Left cardiac atrium (tissue), 4 donors: ENCODE data around the gene PACSIN2. TPM values are rescaled to one million over a fixed set of nuclear protein-coding genes. Genes with fewer than 3 reads are reported as not detected.
"Not testable (repeated sequence)": the region's sequence is repeated elsewhere in the genome, so short reads cannot be mapped to it uniquely, and the experiment has no call there.

Experiments used
- ATAC-seq, 2 donors: fragments of 200-7000 bp; cut with Tn5 transposase; one replicate each; pipeline ENCODE4 v1.9.1; 2020; ENCODE audit warnings: mild to moderate bottlenecking in 2 of 2, moderate library complexity in 2 of 2
- DNase-seq: peaks from one replicate; pipeline ENCODE4 v3.0.0-alpha.2; 2020
- intact Hi-C, 2 donors: fragments of 100-400 bp; cut with DNase I; formaldehyde crosslinking; loops; one replicate each; pipeline versions ENCODE4 v1.14.1 to v1.15.1; 2022 to 2023
- total RNA-seq, 2 donors: library from RNA; stranded (reverse); fragmentation: NEBNext Ultra II Directional; extraction: Animal tissue kit (Norgen Biotek cat#: 25700); gene quantifications; one replicate each; pipeline ENCODE4 v1.2.1, GENCODE V29; 2021
- donor health status: DM: no; HTN: yes; CAD: no.
- donor health status: DM: no; HTN: yes; CAD: no; lungs with severe emphysema.
- donor health status: DM: yes; HTN: yes; CAD: no.
- donor health status: Dilated cardiomyopathy.

PACSIN2 gene
- total RNA-seq, 2 donors from 2014 or later, result 55.8 to 62.9 TPM

GRCh38 chr22:42973536-42973881 lies 41.4 kb downstream of the PACSIN2 start:
- DNase-seq (no peak), ATAC-seq (no peak)
- intact Hi-C loops, result no loop called here

GRCh38 chr22:42972649-42973535 lies 42.1 kb downstream of the PACSIN2 start:
- intact Hi-C loops, result no loop called here
- DNase-seq, result no peak
- no peak for ATAC-seq

GRCh38 chr22:42971473-42971860 lies 43.5 kb downstream of the PACSIN2 start:
- DNase-seq, ATAC-seq, intact Hi-C loops: not testable (repeated sequence)

GRCh38 chr22:42970029-42970428 lies 44.9 kb downstream of the PACSIN2 start:
- intact Hi-C loops, result no loop called here
- ATAC-seq, result peak in 1 of 2 donors; percentile 59
- DNase-seq, result no peak

- peak in 1 of 2 donors; percentile 10 for ATAC-seq
Observed at GRCh38 chr22:42969348-42969975, 45.5 kb downstream of the PACSIN2 start.

GRCh38 chr22:42967933-42968332 lies 47.0 kb downstream of the PACSIN2 start:
- ATAC-seq (peak; percentile 67 to 70), DNase-seq (peak; percentile 56)
- intact Hi-C loops, result loop anchor here (10.0 kb wide), 2 partner anchors 53 to 63 kb away; no protein-coding TSS in a partner anchor

More at GRCh38 chr22:42969348-42969975, 45.5 kb downstream of the PACSIN2 start:
- intact Hi-C loops, result loop anchor here (10.0 kb wide), 2 partner anchors 55 to 65 kb away; no protein-coding TSS in a partner anchor
- DNase-seq, result no peak

- DNase-seq, result no peak
- ATAC-seq, result no peak
- intact Hi-C loops, result loop anchor here (10.0 kb wide), 2 partner anchors 52 to 62 kb away; no protein-coding TSS in a partner anchor
Observed at GRCh38 chr22:42967005-42967404, 47.9 kb downstream of the PACSIN2 start.

- ATAC-seq, result no peak
- no peak for DNase-seq
- intact Hi-C loops, result loop anchor here (10.0 kb wide), 2 partner anchors 52 to 62 kb away; no protein-coding TSS in a partner anchor
Observed at GRCh38 chr22:42966497-42966896, 48.5 kb downstream of the PACSIN2 start.

- intact Hi-C loops, result loop anchor here (5.0 to 10.0 kb wide), 3 partner anchors 37 to 60 kb away; no protein-coding TSS in a partner anchor
- DNase-seq, result no peak
- no peak for ATAC-seq
Observed at GRCh38 chr22:42964994-42965699, 49.8 kb downstream of the PACSIN2 start.

- intact Hi-C loops, result loop anchor here (5.0 to 10.0 kb wide), 3 partner anchors 39 to 58 kb away; no protein-coding TSS in a partner anchor
- DNase-seq, result no peak
- ATAC-seq, result no peak
Observed at GRCh38 chr22:42963231-42963595, 51.7 kb downstream of the PACSIN2 start.

- ATAC-seq, result peak; percentile 19 to 64
- intact Hi-C loops, result loop anchor here (5.0 to 10.0 kb wide), 3 partner anchors 40 to 58 kb away; no protein-coding TSS in a partner anchor
- DNase-seq, result peak; percentile 48
Observed at GRCh38 chr22:42962295-42963230, 52.4 kb downstream of the PACSIN2 start.

GRCh38 chr22:42961810-42962209 lies 53.1 kb downstream of the PACSIN2 start:
- ATAC-seq, result no peak
- intact Hi-C loops, result loop anchor here (5.0 to 10.0 kb wide), 3 partner anchors 40 to 57 kb away; no protein-coding TSS in a partner anchor

GRCh38 chr22:42961400-42961690 lies 53.6 kb downstream of the PACSIN2 start:
- not testable (repeated sequence) for ATAC-seq, DNase-seq
- intact Hi-C loops, result loop anchor here (5.0 to 10.0 kb wide), 3 partner anchors 41 to 57 kb away; no protein-coding TSS in a partner anchor

More at GRCh38 chr22:42961810-42962209, 53.1 kb downstream of the PACSIN2 start:
- DNase-seq, result no peak

- intact Hi-C loops, result loop anchor here (5.0 to 10.0 kb wide), 3 partner anchors 42 to 56 kb away; no protein-coding TSS in a partner anchor
- ATAC-seq (peak in 1 of 2 donors; percentile 63), DNase-seq (peak; percentile 42)
Observed at GRCh38 chr22:42960531-42961399, 54.2 kb downstream of the PACSIN2 start.

- DNase-seq (peak; percentile 74), ATAC-seq (peak; percentile 88 to 91)
- intact Hi-C loops, result loop anchor here (5.0 to 10.0 kb wide), 3 partner anchors 42 to 55 kb away; no protein-coding TSS in a partner anchor
Observed at GRCh38 chr22:42959576-42960509, 55.1 kb downstream of the PACSIN2 start.

GRCh38 chr22:42958937-42959336 lies 56.0 kb downstream of the PACSIN2 start:
- ATAC-seq (no peak), DNase-seq (no peak)
- intact Hi-C loops, result no loop called here
